Measurements from ENCODE around the gene DLG2. TPM values are rescaled to one million over a fixed set of nuclear protein-coding genes. Genes with fewer than 3 reads are reported as not detected.
"Not testable (repeated sequence)": the region's sequence is repeated elsewhere in the genome, so short reads cannot be mapped to it uniquely, and the experiment has no call there.

DLG2 gene
- total RNA-seq, 1 experiment from 2014 or later, result 0.72 TPM

GRCh38 chr11:85115798-85116197, 511.3 kb downstream of the DLG2 start:
- no peak for DNase-seq (ENCODE audit: low spot score)

- no peak for DNase-seq (ENCODE audit: low spot score)
Measured at GRCh38 chr11:85114786-85115185, 512.4 kb downstream of the DLG2 start.

GRCh38 chr11:85110246-85110645, 516.9 kb downstream of the DLG2 start:
- not testable (repeated sequence) for DNase-seq (ENCODE audit: low spot score)

- no peak for DNase-seq (ENCODE audit: low spot score)
Measured at GRCh38 chr11:85109141-85109540, 518.0 kb downstream of the DLG2 start.

- DNase-seq (ENCODE audit: low spot score), result no peak
Measured at GRCh38 chr11:85105868-85106267, 521.3 kb downstream of the DLG2 start.

- no peak for DNase-seq (ENCODE audit: low spot score)
Measured at GRCh38 chr11:85099522-85099921, 527.6 kb downstream of the DLG2 start.

- DNase-seq (ENCODE audit: low spot score), result no peak
Measured at GRCh38 chr11:85098996-85099395, 528.1 kb downstream of the DLG2 start.

- no peak for DNase-seq (ENCODE audit: low spot score)
Measured at GRCh38 chr11:85096939-85097338, 530.2 kb downstream of the DLG2 start.

GRCh38 chr11:85095239-85095638, 531.9 kb downstream of the DLG2 start:
- DNase-seq (ENCODE audit: low spot score), result no peak

- no peak for DNase-seq (ENCODE audit: low spot score)
Measured at GRCh38 chr11:85094795-85095194, 532.3 kb downstream of the DLG2 start.

- no peak for DNase-seq (ENCODE audit: low spot score)
Measured at GRCh38 chr11:85089654-85090053, 537.5 kb downstream of the DLG2 start.

- no peak for DNase-seq (ENCODE audit: low spot score)
Measured at GRCh38 chr11:85088286-85088685, 538.9 kb downstream of the DLG2 start.

GRCh38 chr11:85086504-85087284, 540.5 kb downstream of the DLG2 start:
- no peak for DNase-seq (ENCODE audit: low spot score)

- DNase-seq (ENCODE audit: low spot score), result peak; percentile 8
Measured at GRCh38 chr11:85076535-85077330, 550.4 kb downstream of the DLG2 start.

GRCh38 chr11:85062659-85063058, 564.5 kb downstream of the DLG2 start:
- no peak for DNase-seq (ENCODE audit: low spot score)

- no peak for DNase-seq (ENCODE audit: low spot score)
Measured at GRCh38 chr11:85052636-85053035, 574.5 kb downstream of the DLG2 start.

- DNase-seq (ENCODE audit: low spot score), result no peak
Measured at GRCh38 chr11:85048801-85049200, 578.3 kb downstream of the DLG2 start.

GRCh38 chr11:85045716-85046115, 581.4 kb downstream of the DLG2 start:
- DNase-seq (ENCODE audit: low spot score), result no peak

GRCh38 chr11:85044911-85045310, 582.2 kb downstream of the DLG2 start:
- no peak for DNase-seq (ENCODE audit: low spot score)

- DNase-seq (ENCODE audit: low spot score), result no peak
Measured at GRCh38 chr11:85042361-85042760, 584.8 kb downstream of the DLG2 start.

GRCh38 chr11:85040166-85040565, 587.0 kb downstream of the DLG2 start:
- no peak for DNase-seq (ENCODE audit: low spot score)

GRCh38 chr11:85029964-85030363, 597.2 kb downstream of the DLG2 start:
- peak; percentile 4 for DNase-seq (ENCODE audit: low spot score)

All from A172 (cell line).